GM21576 (cell line): ENCODE results near the gene MACROD2.

Experiments
- ATAC-seq: cut with Tn5 transposase; IDR thresholded peaks from one replicate; pipeline ENCODE4 v1.9.1; 2021; ENCODE audit warnings: mild to moderate bottlenecking, moderate library complexity; ENCODE audit not compliant: unreplicated experiment

MACROD2 gene

GRCh38 chr20:15658295-15658694, 1663.0 kb downstream of the MACROD2 start:
- ATAC-seq: no peak

- no peak for ATAC-seq
Measured at GRCh38 chr20:15673206-15673605, 1677.9 kb downstream of the MACROD2 start.

DNA sequence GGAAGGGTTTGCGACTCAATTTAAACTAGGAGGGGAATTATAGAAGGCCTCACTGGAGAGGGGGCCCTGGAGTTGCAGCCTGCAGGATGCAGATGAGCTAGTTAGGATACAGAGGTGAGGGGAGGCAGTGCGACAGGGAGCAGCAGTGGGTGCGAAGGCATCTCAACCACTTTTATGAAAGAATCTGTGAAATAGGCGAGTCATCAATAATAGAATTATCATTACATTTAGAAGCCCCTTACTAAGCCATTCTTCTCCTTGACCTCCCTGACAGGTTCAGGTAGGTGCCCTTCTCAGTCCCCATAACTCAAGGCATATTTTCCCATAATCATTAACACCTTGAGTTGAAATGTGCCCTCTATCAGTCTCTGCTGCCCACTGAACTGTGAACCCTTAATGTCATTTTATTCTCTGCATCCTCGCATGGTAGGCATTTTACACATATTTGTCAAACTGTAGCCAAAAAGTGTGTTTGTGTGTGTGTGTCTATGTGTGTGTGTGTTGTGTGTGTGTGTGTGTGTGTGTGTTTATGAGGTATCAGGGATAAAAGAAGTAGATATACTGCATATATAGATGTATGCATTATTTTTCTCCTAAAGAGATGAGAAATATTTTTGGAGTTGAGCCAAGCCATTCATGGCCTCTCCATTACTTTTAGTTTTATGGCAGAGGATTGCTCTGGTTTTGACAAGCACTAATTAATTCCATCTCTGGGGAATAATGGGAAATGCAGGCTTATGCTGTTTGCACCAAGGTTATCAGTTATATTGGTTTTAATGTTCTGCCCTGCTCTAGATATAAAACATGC, 1679.1 kb downstream of the MACROD2 start:
- no peak for ATAC-seq

- no peak for ATAC-seq
Measured at GRCh38 chr20:15675061-15675514, 1679.8 kb downstream of the MACROD2 start.

- no peak for ATAC-seq
Measured at GRCh38 chr20:15675813-15676484, 1680.6 kb downstream of the MACROD2 start.

DNA sequence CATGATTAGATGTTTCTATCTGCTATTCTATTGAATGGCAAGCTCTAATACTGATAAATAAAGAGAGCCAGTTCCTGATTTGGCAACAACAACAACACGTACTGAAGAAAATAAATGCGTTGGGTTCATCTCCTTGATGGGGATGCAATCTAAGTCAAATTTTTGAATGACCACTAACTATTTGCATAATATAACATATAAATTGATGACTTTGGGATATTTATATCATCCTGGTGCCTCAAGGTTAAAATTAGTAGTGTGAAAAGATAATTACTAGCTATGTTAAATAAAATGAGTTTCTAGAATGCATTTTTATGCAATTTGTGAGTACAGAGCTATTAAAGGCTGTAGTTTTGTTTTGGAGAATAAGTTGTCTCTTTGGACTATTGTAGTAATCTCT, 1681.5 kb downstream of the MACROD2 start:
- ATAC-seq: no peak

- no peak for ATAC-seq
Measured at GRCh38 chr20:15682690-15683089, 1687.4 kb downstream of the MACROD2 start.

DNA sequence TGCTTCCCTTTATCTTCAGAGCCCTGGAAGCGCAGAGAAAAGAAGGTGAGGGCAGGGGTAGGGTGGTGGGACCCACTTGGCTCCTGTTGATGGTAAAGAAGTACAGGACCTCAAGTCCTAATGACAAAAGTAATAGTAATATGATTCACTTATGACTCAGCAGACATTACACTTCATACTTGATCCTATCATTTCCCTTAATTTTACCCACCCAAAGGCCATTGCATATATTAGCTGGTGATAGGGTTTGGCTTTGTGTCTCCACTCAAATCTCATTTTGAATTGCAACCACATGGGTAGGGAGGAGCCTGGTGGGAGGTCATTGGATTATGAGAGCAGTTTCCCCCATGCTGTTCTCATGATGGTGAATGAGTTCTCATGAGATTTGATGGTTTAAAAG, 1697.3 kb downstream of the MACROD2 start:
- ATAC-seq: no peak

DNA sequence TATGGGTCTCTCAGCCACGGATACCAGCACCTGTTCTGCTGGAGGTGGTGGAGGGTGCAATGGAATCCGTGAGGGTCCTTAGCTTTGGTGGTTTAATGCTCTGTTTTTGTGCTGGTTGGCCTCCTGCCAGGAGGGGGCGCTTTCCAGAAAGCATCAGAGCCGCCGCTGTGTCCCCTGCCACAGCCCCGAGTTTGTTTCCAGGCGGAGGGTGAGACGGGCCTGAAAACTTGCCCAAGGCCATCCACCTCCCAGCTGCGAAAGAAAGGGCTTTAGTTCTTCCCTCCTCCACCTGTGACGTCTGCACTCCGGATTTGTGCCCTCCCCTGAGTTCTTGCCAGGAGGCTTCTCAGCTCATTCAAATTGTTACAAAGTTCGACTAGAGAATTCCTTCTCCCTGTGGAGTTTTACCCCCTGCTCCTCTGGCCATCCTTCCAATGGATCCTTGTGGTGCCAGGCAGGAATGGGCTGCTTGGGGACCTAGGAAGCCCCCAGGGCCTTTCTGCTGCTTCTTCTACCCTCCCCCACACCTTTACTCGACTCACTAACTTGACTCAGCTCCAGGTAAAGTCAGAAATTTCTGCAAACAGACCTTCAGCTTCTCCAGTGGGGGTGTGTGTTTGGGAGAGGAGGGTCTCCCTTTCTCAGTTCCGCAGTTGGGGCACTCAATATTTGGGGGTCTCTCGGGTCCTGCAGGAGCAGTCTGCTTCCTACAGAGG, 1704.3 kb downstream of the MACROD2 start:
- no peak for ATAC-seq

DNA sequence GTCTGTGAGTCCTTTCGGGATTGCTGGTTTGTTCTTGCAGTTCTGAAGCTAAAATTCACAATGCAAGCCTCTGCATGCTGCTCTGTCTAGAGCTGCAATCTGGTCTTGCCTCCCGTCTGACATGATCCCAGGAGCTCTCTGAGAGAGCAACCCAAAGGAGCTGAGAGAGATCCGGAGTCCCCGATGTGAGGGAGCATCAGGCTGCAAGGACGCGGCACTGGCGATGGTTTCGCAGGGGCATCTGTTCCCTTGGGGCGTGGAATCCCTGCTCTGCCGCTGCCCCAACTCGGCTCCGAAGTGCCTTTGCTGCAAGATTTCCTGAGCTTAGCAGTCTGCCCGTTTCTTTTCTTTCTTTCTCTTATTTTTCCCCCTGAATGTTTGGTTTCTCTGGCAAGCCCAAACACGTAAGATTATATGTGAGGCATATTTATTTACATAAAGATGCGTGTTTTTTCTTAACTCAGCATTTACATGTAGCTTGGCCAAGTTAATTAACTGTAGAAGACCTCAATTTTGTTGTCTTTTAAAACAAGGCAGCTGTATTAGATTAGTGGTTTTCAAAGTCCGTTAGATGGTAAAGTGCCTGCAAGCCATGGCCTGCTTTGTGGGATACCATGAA, 1704.9 kb downstream of the MACROD2 start:
- no peak for ATAC-seq

DNA sequence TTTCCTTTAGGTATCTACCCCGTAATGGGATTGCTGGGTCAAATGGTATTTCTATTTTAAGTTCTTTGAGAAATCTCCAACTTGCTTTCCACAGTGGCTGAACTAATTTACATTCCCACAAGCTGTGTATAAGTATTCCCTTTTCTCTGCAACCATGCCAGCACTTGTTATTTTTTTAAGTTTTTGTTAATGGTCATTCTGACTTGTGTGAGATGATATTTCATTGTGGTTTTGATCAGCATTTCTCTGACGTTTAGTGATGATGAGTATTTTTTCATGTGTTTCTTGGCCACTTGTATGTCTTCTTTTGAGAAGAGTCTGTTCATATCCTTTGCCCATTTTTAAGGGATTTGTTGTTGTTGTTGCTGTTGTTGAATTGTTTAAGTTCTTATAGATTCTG, 1706.8 kb downstream of the MACROD2 start:
- ATAC-seq: no peak

GRCh38 chr20:15703171-15703911, 1708.0 kb downstream of the MACROD2 start:
- no peak for ATAC-seq

GRCh38 chr20:15705975-15706374, 1710.7 kb downstream of the MACROD2 start:
- no peak for ATAC-seq

GRCh38 chr20:15706719-15707118, 1711.4 kb downstream of the MACROD2 start:
- no peak for ATAC-seq

DNA sequence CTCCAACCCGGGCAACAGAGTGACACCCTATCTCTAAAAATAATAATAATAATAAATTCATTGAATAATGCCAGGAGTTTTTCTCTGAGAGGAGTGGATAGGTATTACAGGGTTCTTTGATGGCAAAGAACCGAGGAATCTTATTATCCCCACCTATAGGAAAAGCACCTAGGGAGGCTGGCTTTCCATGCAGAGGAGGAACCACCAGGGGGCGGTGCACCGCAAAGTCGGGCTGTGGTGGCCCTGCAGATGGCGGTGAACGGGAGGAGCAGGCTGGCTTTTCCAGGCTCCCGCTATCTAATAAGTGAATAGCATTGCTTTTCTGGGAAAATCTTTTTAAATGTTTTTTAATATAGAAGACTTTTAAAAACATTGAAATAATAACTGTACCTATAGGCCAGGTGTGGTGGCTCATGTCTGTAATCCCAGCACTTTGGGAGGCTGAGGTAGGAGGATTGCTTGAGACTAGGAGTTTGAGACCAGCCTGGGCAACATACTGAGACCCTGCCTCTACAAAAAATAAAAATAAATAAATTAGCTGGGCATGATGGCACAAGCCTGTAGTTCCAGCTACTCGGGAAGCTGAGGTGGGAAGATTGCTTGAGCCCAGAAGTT, 1713.8 kb downstream of the MACROD2 start:
- peak; percentile 82 for ATAC-seq

DNA sequence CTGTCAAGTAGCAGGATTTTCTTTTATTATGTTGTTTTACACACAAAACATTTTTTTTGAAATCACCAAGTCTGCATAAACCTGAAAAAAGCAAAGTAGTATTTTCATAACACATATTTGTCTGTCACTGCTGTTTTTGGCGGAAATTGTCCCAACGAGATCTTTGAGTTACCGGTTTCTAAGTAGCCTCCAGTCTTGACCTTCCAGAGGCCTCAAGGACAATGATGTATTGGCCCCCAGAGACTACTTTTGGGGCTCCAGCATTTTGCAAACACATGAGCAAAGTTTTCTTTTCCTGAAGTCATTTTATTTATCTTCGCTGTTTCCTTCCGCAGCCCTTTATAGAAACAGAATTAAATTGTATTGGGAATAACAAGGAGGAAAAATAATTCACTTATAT, 1715.3 kb downstream of the MACROD2 start:
- ATAC-seq: no peak

GRCh38 chr20:15711177-15711576, 1715.9 kb downstream of the MACROD2 start:
- no peak for ATAC-seq

DNA sequence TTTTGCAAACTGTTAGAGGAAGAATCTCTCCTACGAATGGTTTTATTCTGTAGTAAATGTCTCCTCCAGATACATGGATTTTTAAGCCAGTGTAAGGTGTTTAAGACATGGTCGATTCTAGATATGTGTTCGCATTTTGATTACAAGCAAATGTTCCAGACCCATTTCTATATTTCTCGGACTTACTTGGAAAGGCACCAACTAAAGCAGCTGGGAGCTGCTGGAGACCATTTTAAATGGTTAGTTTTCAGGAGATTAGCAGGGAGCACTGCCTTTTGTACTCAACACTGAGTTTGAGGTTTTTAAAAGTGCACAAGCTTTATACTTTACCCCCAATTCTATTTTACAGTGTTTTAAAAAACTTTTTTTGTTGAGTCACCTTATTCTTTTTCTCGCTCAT, 1720.9 kb downstream of the MACROD2 start:
- no peak for ATAC-seq

- no peak for ATAC-seq
Measured at GRCh38 chr20:15726416-15726815, 1731.1 kb downstream of the MACROD2 start.

DNA sequence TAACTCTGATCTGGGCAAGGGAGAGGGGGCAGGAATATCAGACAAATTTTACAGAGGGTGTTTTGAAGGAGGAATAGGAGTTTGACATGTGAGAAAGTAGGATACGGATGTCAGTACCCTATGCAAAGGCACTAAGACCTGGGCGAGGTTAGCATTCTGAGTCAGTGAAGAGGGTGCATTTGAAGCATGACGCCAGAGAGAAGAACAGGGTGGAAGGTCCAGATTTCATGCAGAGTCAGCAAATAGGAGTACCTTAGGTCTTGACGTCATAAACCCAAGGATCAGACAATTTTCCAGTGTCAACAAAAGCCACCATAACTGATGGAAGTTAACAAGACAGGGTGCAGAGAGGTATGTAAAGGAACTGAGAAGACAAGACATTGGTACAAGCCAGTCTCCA, 1738.7 kb downstream of the MACROD2 start:
- ATAC-seq: no peak
